ENCODE measurements around the gene SPATA32.

DNA sequence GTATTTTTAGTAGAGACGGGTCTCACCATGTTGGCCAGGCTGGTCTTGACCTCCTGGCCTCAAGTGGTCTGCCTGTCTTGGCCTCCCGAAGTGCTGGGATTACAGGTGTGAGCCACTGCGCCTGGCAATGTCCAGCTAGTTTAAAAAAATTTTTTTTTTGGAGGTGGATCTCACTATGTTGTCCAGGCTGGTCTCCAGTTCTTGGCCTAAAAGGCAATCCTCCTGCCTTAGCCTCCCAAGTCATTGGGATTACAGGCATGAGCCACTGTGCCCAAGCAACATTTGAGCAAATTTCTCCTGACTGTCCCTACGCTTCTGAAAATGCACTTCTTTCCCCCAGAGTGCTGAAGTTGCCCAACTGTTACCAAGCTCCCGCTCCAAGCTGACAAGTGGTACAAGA is 46.9 kb upstream of the SPATA32 start:
- TF ChIP-seq, protein P1, sequence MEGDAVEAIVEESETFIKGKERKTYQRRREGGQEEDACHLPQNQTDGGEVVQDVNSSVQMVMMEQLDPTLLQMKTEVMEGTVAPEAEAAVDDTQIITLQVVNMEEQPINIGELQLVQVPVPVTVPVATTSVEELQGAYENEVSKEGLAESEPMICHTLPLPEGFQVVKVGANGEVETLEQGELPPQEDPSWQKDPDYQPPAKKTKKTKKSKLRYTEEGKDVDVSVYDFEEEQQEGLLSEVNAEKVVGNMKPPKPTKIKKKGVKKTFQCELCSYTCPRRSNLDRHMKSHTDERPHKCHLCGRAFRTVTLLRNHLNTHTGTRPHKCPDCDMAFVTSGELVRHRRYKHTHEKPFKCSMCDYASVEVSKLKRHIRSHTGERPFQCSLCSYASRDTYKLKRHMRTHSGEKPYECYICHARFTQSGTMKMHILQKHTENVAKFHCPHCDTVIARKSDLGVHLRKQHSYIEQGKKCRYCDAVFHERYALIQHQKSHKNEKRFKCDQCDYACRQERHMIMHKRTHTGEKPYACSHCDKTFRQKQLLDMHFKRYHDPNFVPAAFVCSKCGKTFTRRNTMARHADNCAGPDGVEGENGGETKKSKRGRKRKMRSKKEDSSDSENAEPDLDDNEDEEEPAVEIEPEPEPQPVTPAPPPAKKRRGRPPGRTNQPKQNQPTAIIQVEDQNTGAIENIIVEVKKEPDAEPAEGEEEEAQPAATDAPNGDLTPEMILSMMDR (IDR thresholded peaks at IDR 0.05) = no peak
- no peak for TF ChIP-seq POLR2A (IDR thresholded peaks at IDR 0.05)

All from uterus (tissue), 2 donors.